ENCODE data around the gene C5orf47.

C5orf47 gene, protein sequence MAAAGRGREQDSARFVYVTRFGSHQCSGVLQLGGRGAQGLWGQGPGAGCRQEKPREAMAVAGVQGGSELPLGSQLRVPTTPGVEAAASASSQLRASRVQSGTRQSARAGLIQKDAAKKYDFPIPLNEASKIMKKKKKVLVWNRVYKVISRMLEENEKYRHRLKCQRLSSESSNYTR

DNA sequence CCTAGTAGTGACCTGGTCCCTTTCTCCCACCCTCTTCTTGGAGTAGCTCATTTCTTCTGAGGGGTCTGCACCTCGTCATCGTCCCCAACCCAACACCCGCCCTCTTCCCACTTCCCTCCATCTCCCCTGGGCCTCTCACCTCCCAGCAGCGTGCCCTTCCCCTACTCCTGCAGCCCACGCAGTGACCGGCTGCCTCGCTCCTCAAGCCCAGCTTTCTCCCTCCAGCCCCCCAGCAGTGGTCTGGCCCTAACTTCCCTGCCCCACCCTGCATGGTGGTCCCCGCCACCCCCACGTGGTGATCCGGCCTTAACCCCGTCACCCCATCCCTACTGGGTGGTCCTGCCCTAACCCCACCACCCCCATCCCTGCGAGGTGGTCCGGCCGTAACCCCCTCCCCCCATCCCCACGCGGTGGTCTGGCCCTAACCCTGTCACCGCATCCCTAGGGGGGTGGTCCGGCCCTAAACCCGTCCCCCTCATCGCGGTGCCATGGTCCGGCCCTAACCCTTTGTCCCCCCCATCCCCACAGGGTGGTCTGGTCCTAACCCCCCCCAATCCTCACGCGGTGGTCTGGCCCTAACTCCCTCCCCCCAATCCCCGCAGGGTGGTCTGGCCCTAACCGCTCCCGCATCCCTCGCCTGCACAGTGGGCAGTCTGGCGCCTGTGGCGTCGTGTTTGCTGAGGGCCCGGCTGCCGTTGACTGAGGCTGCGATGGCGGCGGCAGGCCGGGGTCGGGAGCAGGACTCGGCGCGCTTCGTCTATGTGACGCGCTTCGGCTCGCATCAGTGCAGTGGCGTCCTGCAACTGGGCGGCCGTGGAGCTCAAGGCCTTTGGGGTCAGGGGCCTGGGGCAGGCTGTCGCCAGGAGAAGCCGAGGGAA is at the start of gene C5orf47:
TSS of gene C5orf47 (plus strand) at position 617 of the 878 bp plus-strand sequence. CDS start at position 711, 94 bp downstream.
- DNase-seq = no peak

- DNase-seq = no peak
Observed at GRCh38 chr5:173940269-173940668, 48.7 kb upstream of the C5orf47 start.

GRCh38 chr5:173941102-173941501 is 47.9 kb upstream of the C5orf47 start:
- DNase-seq = no peak

DNA sequence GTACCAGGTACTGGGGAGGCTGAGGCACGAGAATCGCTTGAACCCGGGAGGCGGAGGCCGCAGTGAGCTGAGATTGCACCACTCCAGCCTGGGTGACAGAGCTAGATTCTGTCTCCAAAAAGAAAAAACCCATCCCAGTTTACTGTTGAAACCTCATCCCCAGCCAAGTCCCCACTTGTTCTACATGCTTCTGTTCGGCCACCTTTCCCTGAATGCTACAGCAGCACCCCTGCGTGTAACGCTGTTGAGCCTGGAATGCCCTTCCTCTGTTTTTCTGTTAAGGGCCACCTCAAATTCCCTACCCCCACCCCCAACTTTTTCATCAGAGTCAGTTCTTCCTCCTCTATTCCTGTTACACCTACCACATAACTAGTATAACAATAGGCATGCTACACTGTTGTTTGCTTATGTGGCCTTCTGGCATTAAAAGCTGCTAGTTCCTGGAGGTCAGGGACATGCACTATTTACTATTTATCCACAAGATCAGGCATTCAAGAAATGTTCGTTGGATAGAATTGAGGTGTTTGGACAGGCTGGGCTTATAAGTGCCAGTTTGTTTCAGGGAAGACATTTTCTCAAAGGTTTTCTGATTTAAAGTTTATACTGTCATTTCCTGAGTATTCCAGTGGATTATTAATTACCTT is 47.1 kb upstream of the C5orf47 start:
- no peak for DNase-seq

- no peak for DNase-seq
Observed at GRCh38 chr5:173944511-173944910, 44.5 kb upstream of the C5orf47 start.

DNA sequence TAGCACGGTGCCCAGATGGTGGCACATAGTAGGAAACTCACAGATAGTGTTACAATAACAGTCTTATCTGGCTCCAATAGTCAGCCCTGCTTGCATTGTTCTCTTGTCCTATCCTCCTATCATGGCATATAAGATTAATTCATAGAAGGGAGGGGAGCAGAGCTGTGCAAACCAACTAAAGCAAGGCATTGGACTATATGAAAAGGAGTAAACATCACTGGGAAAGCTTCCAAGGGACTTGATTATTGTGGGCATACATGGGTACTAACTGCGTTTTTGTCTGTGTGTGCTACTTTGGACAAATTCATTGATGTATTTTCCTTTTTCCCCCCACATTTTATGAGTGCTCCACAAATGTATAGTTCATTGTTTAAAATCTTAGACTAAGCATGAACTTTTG is 43.8 kb upstream of the C5orf47 start:
- DNase-seq = no peak

DNA sequence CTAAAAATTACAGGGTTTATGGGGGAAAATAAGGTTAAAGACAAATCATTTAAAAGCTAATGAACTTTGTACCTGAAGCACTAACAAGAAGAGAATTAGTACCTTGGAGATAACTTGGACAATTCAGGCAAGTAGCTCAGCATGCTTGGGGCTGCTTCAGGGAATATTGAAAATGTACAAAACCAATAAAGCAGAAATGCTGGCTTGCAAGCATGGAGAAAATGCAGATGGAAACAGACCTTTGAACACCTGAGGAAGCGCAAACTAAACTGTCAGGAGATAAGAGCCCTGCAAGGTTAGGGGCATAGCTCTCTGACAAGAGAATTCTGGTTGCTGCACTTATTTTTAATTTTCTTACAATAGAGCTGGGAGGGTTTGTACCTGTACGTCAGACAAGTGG is 42.6 kb upstream of the C5orf47 start:
- DNase-seq = no peak

DNA sequence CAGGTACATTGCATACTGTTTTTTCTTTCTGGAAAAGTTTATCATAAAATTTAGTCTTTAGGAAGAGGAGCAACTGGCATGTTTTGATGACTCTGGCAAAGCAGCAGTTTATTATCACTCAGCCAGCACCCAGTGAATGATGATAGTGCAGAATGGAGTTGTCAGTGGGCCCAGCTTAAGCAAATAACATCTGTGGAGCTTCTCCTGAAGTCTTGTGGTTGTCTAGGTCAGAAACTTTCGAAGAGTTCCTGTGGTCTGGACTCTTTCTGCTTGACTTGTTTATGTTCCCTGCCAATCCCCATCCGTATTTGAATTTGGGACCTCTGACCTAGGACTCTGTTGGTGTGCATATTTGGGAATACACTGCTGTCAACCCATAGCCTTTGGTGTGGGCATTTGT is 38.1 kb upstream of the C5orf47 start:
- DNase-seq = no peak

- DNase-seq = no peak
Observed at GRCh38 chr5:173953528-173954090, 35.4 kb upstream of the C5orf47 start.

GRCh38 chr5:173954671-173955521 is 34.1 kb upstream of the C5orf47 start:
- DNase-seq = no peak

- DNase-seq = no peak
Observed at GRCh38 chr5:173960986-173961385, 28.0 kb upstream of the C5orf47 start.

GRCh38 chr5:173961418-173961817 is 27.6 kb upstream of the C5orf47 start:
- DNase-seq = no peak

DNA sequence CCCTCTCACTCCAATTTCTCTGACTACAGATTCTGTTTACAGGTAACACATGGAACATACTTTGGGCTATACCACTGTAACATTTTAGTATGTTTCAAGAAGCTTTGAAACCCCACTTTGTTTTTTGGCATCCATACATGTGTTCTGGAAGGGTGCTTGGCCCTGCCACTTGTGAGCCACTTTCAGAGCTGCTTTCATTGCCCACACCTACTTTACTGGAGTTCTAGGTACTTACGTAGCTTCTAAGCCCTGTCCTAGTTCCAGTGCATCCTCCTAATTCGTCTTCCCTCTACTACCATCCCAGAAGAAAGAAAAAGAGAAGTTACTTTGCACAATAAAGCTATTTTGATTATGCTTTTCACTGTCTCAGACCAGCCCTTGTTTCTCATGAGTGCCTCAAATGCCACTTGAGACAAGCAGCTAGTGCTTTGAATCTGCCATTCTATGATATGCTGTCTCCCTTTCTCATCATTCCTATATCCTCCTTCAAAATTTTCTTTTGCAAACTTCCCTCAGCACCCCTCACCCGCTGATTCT is 26.5 kb upstream of the C5orf47 start:
- DNase-seq = no peak

GRCh38 chr5:173963182-173963838 is 25.7 kb upstream of the C5orf47 start:
- DNase-seq = no peak

DNA sequence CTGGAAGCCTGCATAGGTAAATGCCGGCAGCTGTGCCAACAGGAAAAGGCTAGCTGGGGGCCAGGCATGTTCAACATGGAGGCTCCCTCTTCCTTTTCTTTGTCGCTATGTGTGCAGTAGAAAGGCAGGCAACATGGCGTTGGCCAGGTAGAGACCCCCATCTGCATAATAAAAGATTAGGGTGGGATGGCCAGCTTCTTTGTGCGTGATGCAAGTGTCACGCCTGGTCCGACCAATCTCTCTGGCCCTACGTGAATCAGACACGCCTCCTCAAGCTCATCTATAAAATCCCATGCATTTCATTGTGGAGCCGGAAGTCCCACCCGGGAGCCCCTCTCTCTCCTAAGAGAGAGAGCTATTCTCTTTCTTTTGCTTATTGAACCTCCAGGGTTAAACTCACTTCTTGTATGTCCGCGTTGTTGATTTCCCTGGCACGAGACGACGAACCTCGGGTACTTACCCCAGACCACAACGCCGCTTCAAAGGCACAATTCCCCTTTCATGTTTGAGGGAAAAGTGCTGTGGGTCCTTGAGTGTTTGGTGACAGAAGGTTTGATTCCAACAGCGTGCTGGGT is 25.0 kb upstream of the C5orf47 start:
- no peak for DNase-seq

GRCh38 chr5:173964506-173964905 is 24.5 kb upstream of the C5orf47 start:
- no peak for DNase-seq

GRCh38 chr5:173967241-173967640 is 21.7 kb upstream of the C5orf47 start:
- no peak for DNase-seq

DNA sequence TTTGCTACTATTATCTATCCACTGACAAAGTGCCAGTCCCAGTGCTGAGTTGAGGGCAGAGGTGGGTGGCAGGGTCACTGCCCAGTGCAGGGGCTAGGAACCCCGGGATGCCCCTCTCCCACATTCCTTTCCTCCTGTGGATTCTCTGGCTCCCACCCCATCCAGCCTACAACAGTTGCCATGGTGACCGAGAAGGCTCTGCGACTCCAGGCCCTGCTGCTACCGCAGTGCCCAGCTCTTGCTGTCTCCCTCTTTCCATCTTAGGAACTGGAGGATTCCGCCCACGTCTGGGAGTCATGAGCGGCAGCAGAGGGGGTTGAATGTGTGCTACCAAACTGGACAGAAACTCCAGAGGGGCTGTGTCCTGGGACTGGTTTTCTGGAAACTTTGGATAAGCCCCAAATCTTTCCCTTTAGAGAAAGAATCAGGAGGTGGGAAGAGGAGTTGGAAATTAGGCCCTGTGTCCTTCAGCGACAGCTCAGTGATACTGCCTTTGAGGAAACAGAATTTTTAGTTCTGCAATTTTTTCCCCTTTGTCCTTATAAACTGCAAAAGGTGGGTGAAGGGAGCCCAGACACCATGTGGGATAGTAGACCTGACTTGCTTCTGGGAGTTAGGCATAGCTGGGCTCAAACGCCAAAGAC is 20.7 kb upstream of the C5orf47 start:
- no peak for DNase-seq

DNA sequence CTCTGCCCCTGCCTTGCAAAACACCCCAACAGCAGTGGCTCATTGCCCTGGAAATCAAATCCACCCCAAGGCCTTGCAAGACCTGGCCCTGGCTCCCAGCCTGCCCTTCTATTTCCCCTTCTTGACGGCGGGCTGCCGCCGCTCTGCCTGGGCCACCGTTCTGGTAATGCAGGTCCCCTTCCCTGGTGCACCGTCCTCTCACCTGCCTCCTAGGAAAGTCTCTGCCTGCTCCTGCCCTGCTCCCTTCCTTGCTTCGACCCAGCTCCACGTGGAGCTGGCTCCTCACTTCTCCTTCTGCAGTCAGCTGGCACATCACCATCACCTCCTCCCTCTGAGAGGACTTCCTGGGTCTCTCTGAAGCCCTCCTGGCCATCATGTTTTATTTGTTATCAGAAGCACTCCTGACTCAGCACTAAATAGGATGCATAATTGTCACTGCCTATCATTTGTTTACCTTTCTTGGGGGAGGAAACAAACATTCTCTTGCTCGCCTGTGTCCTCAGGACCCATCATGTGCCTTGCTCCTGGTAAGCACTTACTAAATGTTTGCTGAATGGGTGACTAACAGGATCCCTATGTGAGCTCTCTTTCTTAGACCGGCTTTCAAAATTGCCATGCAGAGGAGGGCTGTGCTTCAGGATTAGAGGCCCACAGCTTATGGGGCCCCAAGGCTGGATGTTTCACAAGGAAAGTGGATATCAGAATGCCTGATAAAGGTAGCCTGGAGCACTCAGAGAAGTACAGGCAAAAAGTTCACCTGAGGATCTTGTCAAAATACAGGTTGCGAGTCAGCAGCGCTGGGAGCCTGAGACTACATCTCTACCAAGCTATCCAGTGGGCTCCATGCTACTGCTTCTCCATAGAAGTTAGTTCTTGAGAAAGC is 19.6 kb upstream of the C5orf47 start:
- DNase-seq = peak; percentile 30
